GM12801 (cell line): Measurements from ENCODE around the gene AGER.

Experiments used
- CTCF ChIP-seq: IDR thresholded peaks from one replicate; pipeline ENCODE4 v1.5.1; 2011; ENCODE audit warnings: control low read depth; ENCODE audit not compliant: insufficient read length; ENCODE audit errors: extremely low read depth

AGER gene

DNA sequence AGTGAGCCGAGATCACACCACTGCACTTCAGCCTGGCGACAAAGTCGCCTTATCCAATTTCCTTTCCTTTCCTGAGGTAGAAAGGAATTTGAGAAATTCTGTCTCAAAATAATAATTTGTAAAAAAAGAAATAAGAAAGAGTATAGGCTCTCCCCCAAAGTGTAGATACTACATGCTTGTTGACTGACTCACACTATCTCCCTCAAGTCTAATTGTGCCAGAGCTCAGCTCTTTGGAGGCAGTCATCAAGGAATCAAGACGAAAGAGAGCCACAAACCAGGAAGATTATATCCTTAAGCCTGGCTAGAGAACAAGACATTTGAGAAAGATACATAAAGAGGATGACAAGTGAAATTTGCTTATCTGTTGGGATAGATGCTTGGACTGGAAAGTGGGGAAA lies 50.3 kb downstream of the AGER start:
- no peak for TF ChIP-seq CTCF

- no peak for TF ChIP-seq CTCF
These were observed 51.9 kb downstream of the AGER start for GRCh38 chr6:32132110-32132509.

DNA sequence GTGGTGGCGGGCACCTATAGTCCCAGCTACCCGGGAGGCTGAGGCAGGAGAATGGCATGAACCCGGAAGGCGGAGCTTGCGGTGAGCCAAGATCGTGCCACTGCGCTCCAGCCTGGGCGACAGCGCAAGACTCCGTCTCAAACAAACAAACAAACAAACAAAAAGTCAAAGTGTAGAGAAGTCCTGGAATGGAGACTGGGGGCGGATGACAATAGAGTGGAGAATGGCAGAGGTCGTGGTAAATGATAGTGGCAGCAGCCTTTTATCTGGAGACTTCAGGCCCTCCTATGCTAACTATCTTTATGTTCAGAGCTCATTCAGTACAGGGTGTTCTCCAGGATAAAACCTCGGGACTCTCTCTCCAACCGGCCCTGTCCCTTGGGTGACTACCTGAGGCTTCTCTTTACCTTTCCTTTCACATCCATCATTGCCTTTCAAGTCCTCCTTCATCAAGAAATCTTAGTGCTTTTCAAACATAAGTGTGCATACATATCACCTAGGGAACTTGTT lies 52.6 kb downstream of the AGER start:
- no peak for TF ChIP-seq CTCF
